IMR-90 (cell line): ENCODE data around the gene RC3H1. TPM values are rescaled to one million over a fixed set of nuclear protein-coding genes. Genes with fewer than 3 reads are reported as not detected.

ENCODE experiments used
- ATAC-seq: fragments of 200-7000 bp; cut with Tn5 transposase; 2 replicates; pipeline ENCODE4 v1.9.1; 2020; ENCODE audit warnings: low read depth, mild to moderate bottlenecking, moderate library complexity
- BruUV-seq: library from RNA; stranded (reverse); fragments of 400-500 nt; replicated peaks from 2 replicates; lab custom pipeline; 2021; lab: Mats Ljungman, UMichigan
- CTCF ChIA-PET: fragments of 300-600 bp; formaldehyde crosslinking; extraction: SDS; loops from one replicate; lab custom pipeline; 2021; ENCODE audit warnings: antibody characterized with exemption; lab: Yijun Ruan, JAX
- POLR2A ChIA-PET: fragments of 300-600 bp; sonication (Branson Sonifier 250); formaldehyde crosslinking; loops from one replicate; lab custom pipeline; 2022; ENCODE audit warnings: antibody characterized with exemption; ENCODE audit not compliant: unreplicated experiment; lab: Charles Lee
- DNase-seq: peaks from one replicate; pipeline ENCODE4 v3.0.0; 2013
- H2AFZ ChIP-seq: replicated peaks from 2 replicates; pipeline ENCODE3; 2013; ENCODE audit warnings: low read length, mild to moderate bottlenecking; ENCODE audit not compliant: poor library complexity
- H2AK5ac ChIP-seq: 2 replicates; pipeline ENCODE4 v1.6.1; 2013; ENCODE audit warnings: low read depth, low read length, inconsistent platforms
- H2AK9ac ChIP-seq: replicated peaks from 2 replicates; pipeline ENCODE3; 2013; ENCODE audit warnings: mild to moderate bottlenecking, low read depth, low read length, moderate library complexity; ENCODE audit not compliant: poor library complexity
- H2BK120ac ChIP-seq: 2 replicates; pipeline ENCODE4 v1.6.1; 2013; ENCODE audit warnings: low read depth, low read length, inconsistent platforms
- H2BK15ac ChIP-seq: 3 replicates; pipeline ENCODE4 v1.6.1; 2013; ENCODE audit warnings: low read depth, low read length, inconsistent platforms
- H2BK20ac ChIP-seq: 2 replicates; pipeline ENCODE4 v1.6.1; 2013; ENCODE audit warnings: low read depth, mild to moderate bottlenecking, inconsistent platforms, low read length, moderate library complexity
- H2BK5ac ChIP-seq: 2 replicates; pipeline ENCODE4 v1.6.1; 2013; ENCODE audit warnings: mild to moderate bottlenecking, low read depth, low read length, inconsistent platforms; ENCODE audit not compliant: poor library complexity, severe bottlenecking
- H3K14ac ChIP-seq: replicated peaks from 2 replicates; pipeline ENCODE4 v1.6.1; 2013; ENCODE audit warnings: low read depth, low read length, inconsistent platforms
- H3K18ac ChIP-seq: 2 replicates; pipeline ENCODE4 v1.6.1; 2013; ENCODE audit warnings: low read depth, low read length, control low read depth
- H3K23ac ChIP-seq: 2 replicates; pipeline ENCODE4 v1.6.1; 2013; ENCODE audit warnings: low read depth, low read length, inconsistent platforms
- H3K27ac ChIP-seq: 2 replicates; pipeline ENCODE4 v1.5.1; 2013; ENCODE audit warnings: mild to moderate bottlenecking, control low read depth, low read length; ENCODE audit not compliant: insufficient read depth
- H3K27me3 ChIP-seq: 2 replicates; pipeline ENCODE4 v1.6.1; 2013; ENCODE audit warnings: low read length; ENCODE audit not compliant: control insufficient read depth, insufficient read depth
- H3K36me3 ChIP-seq: 2 replicates; pipeline ENCODE4 v1.6.1; 2013; ENCODE audit warnings: low read length, mixed read lengths; ENCODE audit not compliant: control insufficient read depth, insufficient read depth
- H3K4ac ChIP-seq: 2 replicates; pipeline ENCODE4 v1.6.1; 2013; ENCODE audit warnings: low read depth, low read length, inconsistent platforms
- H3K4me1 ChIP-seq: 2 replicates; pipeline ENCODE4 v1.6.1; 2013; ENCODE audit warnings: low read length, mixed read lengths; ENCODE audit not compliant: control insufficient read depth, insufficient read depth
- H3K4me2 ChIP-seq: 2 replicates; pipeline ENCODE4 v1.6.1; 2013; ENCODE audit warnings: low read depth, mild to moderate bottlenecking, control low read depth, low read length, moderate library complexity
- H3K4me3 ChIP-seq: 2 replicates; pipeline ENCODE4 v1.5.1; 2013; ENCODE audit warnings: low read depth, mild to moderate bottlenecking, control low read depth, low read length, moderate library complexity; ENCODE audit not compliant: insufficient read depth
- H3K56ac ChIP-seq: 2 replicates; pipeline ENCODE4 v1.6.1; 2013; ENCODE audit warnings: low read length, inconsistent platforms; ENCODE audit not compliant: insufficient read depth; ENCODE audit errors: extremely low read depth
- H3K79me1 ChIP-seq, 2 experiments: 2 replicates each; pipeline ENCODE4 v1.6.1; 2013; ENCODE audit warnings: low read length in 2 of 2, inconsistent platforms in 1 of 2, low read depth in 1 of 2
- H3K9ac ChIP-seq: 2 replicates; pipeline ENCODE4 v1.6.1; 2013; ENCODE audit warnings: low read depth, low read length, control low read depth
- H3K9me1 ChIP-seq: 2 replicates; pipeline ENCODE4 v1.6.1; 2013; ENCODE audit warnings: low read length, inconsistent platforms; ENCODE audit not compliant: insufficient read depth
- H3K9me3 ChIP-seq: 2 replicates; pipeline ENCODE4 v1.6.1; 2013; ENCODE audit warnings: low read length; ENCODE audit not compliant: control insufficient read depth, insufficient read depth
- H4K20me1 ChIP-seq: 2 replicates; pipeline ENCODE4 v1.6.1; 2013; ENCODE audit warnings: low read length, inconsistent platforms; ENCODE audit not compliant: insufficient read depth
- H4K5ac ChIP-seq: 2 replicates; pipeline ENCODE4 v1.6.1; 2013; ENCODE audit warnings: mild to moderate bottlenecking, low read depth, low read length, control low read depth
- H4K8ac ChIP-seq, 2 experiments: 2 replicates each; pipeline ENCODE4 v1.6.1; 2013; ENCODE audit warnings: low read depth in 2 of 2, low read length in 2 of 2, control low read depth in 1 of 2, inconsistent platforms in 1 of 2
- H4K91ac ChIP-seq: 2 replicates; pipeline ENCODE4 v1.6.1; 2013; ENCODE audit warnings: low read depth, low read length, inconsistent platforms; ENCODE audit not compliant: insufficient read depth
- MAFK ChIP-seq: IDR thresholded peaks from 2 replicates; pipeline ENCODE4 v1.6.1; 2012; ENCODE audit warnings: low read depth, low read length, improper control_type of control experiment
- SMC3 ChIP-seq: fragments of 150-350 bp; IDR thresholded peaks from 2 replicates; pipeline ENCODE4 v1.6.1; 2016; ENCODE audit warnings: low read depth, mild to moderate bottlenecking, antibody characterized with exemption, low read length, moderate library complexity
- WGBS, 2 experiments: methylation state at CpG; one replicate each; pipeline versions ENCODE4 v1.1.5 to v1.1.7; 2013; ENCODE audit warnings: missing lambda C conversion rate in 2 of 2; ENCODE audit not compliant: insufficient read length in 1 of 2; ENCODE audit errors: extremely low coverage in 2 of 2; 5-methylcytosine and 5-hydroxymethylcytosine counted together
- dilution Hi-C: fragments of 300-500 bp; cut with HindIII; formaldehyde crosslinking; loops from one replicate; pipeline ENCODE4 v1.14.3; 2018; ENCODE audit warnings: low sequenced_read_pairs; ENCODE audit not compliant: unreplicated experiment
- in situ Hi-C: fragments of 300-500 bp; cut with MboI; formaldehyde crosslinking; loops from 3 replicates; pipeline ENCODE4 v1.14.3; 2019; ENCODE audit warnings: low sequenced_read_pairs, inconsistent platforms, mixed read lengths
- intact Hi-C: fragments of 100-400 bp; cut with micrococcal nuclease; formaldehyde crosslinking; loops from 2 replicates; pipeline ENCODE4 v1.10.0; 2022
- polyA plus RNA-seq, 3 experiments: library from polyadenylated mRNA; depleted of rRNA; stranded (reverse); fragments of >200 nt; gene quantifications; 2 replicates each; pipeline ENCODE4 v1.2.3, GENCODE V29; 2012; ENCODE audit warnings: low replicate concordance in 1 of 3
- total RNA-seq: library from RNA; depleted of rRNA; stranded (reverse); fragments of >200 nt; gene quantifications from 2 replicates; pipeline ENCODE4 v1.2.3, GENCODE V29; 2012

RC3H1 gene
- total and polyA plus RNA-seq, 2 of the 4 experiments (the other 2 are of a cell fraction) = 5.1 to 39.3 TPM

GRCh38 chr1:174005032-174005431 lies 17.1 kb downstream of the RC3H1 start:
- Histone ChIP-seq H3K36me3 (0 out of 2 replicates have a peak, but pooled peaks cover 2% of the 10 kb centered on the region), H3K4ac (no peak overlapping the region), H3K23ac (0 out of 2 replicates have a peak overlapping the region, but pooled peaks have one; percentile 41), H3K18ac (no peak overlapping the region), H2AK9ac (no peak overlapping the region), H3K9ac (no peak overlapping the region), H3K9me3 (no peaks in the 10 kb centered on the region), H4K20me1 (peaks cover 76% of the 10 kb centered on the region), H3K27me3 (no peaks in the 10 kb centered on the region), H3K4me1 (peaks cover 17% of the 10 kb centered on the region), H4K5ac (no peak overlapping the region), H3K4me3 (no peak overlapping the region), H3K27ac (no peak overlapping the region), H3K4me2 (no peak overlapping the region), H3K14ac (no peak overlapping the region), H4K91ac (no peak overlapping the region), H3K79me1 (peaks cover 11 to 80% of the 10 kb centered on the region in 2 experiments; a peak in 3 of 4 replicates), H3K9me1 (peaks cover 9% of the 10 kb centered on the region), H3K56ac (0 out of 2 replicates have a peak overlapping the region, but pooled peaks have one; percentile 5), H2AFZ (no peak overlapping the region), H2AK5ac (no peak overlapping the region), H2BK120ac (no peak overlapping the region), H2BK20ac (no peak overlapping the region), H4K8ac (no peak overlapping the region), H2BK15ac (no peak overlapping the region), H2BK5ac (no peak overlapping the region)
- dilution Hi-C loops = no loop called here
- in situ Hi-C loops = no loop called here
- ChIA-PET POLR2A (interaction anchor here (0.7 kb wide), 1 partner anchor 17 kb away, joined by 3 read pairs; the partner anchor contains the start of gene RC3H1), CTCF (interaction anchor here (0.6 kb wide), 3 partner anchors 35 to 498 kb away, joined by 3 to 5 read pairs (median 3); no protein-coding TSS in a partner anchor)
- TF ChIP-seq MAFK = peak; percentile 80
- no peak for TF ChIP-seq SMC3
- ATAC-seq = peak; percentile 47
- no CpG with 5 or more reads among the region's 2 CpGs for WGBS, 2 experiments
- BruUV-seq = no TSS peak
- DNase-seq = peak; percentile 34
- intact Hi-C loops = loop anchor here (10.0 kb wide), 1 partner anchor 210 kb away; no protein-coding TSS in a partner anchor
